GM19395 (cell line): ENCODE measurements around the gene FOXN3.

Experiments used
- ATAC-seq: cut with Tn5 transposase; IDR thresholded peaks from one replicate; pipeline ENCODE4 v1.9.1; 2021; ENCODE audit warnings: mild to moderate bottlenecking, moderate library complexity; ENCODE audit not compliant: unreplicated experiment

Gene FOXN3

DNA sequence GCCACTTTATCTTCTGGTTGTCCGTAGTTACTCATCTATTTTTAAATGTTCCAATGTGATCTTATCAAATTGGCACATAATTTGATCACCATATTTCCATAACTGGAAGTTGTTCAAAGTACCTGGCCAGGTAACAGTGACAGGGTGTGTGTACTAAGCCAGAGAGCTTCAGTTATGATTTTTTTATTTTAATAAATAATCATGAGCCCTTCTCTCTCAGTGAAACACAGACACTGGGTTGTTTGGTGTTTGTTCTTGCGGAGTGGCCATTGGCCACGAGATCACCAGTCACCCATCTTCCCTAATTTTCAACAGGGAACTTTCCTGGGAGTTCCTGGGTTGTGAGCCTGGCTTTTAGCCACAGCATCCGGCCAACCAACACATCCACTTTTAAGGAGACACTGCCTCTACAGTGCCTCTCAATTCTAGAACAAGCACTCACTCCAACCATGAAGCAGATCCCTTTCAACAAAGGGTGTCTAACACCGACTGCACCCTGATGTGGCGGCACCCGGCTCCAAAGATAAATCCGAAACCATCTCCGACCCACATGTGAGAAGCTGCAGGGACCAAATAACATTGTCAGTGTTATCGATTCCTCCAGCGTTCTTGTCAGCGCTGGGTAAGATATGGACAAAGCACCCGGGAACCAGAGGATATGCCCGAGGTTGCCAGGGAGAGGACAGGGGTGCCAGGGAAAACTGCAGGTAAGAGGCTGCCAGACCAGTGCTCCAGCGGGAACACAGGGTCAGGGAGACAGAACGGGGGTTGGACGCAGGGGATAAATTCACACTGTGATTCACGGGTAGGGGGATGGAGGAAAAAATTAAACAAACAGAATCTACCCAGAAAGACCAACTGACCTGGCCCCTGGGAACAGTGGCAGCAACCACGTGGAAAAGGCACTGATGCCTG, 49.9 kb downstream of the FOXN3 start:
- ATAC-seq, result no peak

DNA sequence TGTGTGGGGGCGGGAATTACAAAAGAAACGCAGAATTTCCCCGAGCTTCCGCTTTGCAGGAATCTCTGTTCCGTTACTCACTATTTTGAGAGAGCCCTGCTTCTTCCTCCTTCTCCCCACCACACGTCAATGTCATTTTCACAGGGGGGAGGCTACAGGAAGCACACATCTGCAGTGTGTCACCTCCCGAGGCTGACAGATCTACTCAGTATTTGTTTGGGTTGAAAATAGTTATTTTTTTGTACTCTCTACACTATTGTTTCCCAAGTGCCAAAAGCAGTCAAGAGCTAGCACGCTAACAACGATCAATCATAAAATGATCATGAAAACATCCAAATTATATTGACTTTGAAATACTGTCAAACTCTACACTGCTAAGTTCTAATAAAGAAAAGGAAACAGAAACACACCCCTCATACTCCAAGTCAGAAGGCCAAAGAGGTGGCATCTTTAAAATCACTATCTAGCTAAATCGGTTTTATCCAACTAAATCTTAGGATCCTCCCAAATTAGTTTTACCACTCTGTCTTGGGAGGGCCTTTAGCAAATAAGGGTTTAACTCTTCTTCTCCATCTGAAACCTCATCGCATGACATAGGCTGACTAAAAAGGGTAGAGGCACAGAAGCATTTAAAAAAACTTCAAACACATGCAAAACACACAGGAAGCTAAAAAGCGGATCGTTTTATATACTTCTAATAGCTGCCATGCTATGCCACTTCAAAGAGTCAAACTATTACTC, 51.8 kb downstream of the FOXN3 start:
- peak; percentile 97 for ATAC-seq

DNA sequence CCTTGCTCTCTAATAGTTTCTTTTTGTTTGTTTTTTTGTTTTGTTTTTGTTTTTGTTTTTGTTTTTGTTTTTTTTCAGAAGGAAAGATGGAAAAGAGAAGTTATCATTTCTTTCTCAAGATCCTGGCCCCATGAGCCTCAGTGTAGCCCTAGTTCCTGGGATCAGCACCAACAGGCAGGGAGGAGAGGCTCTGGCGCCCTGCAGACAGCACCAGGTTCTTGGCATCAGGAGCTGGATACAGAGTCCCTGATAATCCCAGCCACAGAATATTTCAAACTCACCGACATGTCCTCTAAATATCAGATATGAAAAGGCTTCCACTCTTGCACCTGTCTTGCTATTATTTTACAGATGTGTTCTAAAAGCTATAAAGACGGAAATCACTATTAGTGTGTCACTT, 52.7 kb downstream of the FOXN3 start:
- no peak for ATAC-seq

DNA sequence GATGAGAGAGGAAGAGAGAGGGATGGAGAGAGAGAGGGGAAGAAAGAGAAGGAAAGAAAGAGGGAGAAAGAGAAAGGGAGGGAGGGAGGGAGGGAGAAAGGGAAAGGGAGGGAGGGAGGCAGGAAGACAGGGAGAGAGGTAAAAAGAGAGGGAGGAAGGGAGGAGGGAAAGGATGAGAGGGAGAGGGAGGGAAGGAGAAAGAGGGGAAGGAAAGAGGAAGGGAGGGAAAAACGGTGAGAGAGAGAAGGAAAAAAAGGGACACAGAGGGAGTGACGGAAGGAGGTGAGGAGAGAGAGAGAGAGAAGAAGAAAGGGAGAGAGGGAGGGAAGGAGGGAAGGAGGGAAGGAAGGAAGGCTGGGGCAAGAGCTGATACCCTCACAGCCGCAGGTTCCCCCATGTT, 56.8 kb downstream of the FOXN3 start:
- no peak for ATAC-seq

DNA sequence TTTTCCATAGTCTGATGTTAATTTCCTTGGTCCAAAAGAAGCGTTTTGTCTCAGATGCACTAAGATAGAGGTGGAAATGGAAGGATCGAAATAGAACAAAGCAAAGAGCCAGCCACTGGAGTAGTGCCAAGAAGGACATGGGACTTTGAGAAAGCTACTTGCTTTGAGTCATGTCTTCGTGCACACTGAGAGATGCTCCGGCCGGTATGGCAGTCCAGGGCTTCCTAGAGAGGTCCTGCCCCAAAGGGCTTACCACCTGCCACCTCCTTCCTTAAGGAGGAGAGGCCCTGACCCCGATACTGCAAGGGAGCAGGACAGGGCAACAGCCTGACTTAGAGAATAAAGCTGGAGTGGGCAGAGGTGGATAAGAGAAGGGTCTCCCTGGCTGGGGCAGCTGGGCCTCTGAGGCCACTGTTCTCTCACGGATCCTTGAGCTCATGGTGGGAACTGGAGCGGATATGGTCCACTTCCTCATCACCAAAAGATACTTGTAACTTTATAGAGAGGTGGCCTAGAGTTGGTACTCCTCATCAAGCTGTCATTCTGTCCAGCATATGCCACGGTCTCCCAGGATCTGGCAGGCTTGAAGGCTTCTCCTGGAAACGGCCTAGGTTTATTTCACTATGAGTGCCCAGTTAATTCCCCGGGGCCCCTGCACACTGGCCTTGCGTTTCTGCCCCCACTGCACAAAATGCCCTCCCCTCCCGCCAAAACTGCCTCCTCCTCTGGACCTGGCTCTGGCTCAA, 57.4 kb downstream of the FOXN3 start:
- no peak for ATAC-seq

DNA sequence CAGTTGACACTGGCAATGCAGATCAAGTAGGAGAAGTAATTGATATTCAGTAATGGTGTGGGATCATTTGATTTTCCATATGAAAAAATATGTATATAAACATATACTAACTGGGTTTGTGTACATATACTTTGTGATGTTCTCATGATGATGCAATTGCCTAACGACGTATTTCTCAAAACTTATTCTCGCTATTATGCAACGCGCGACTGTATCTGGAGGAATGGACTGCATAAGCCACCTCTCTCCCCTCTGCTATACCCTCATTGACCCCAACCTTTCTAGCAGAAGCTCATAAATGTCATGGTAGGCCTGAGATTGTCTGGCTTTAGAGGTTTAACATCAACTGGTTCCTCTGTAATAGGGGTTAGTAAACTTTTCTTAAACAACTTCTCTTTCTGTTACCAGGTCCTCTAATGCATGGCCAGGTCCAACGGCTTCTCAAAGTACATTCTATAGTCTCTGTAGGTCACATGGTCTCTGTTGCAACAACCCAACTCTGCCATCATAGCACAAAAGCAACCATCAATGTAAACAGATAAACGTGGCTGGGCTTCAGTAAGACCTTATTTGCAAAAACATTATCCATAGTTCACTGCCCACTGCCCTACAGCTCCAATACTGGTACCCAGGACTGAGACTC, 59.3 kb downstream of the FOXN3 start:
- ATAC-seq, result no peak

DNA sequence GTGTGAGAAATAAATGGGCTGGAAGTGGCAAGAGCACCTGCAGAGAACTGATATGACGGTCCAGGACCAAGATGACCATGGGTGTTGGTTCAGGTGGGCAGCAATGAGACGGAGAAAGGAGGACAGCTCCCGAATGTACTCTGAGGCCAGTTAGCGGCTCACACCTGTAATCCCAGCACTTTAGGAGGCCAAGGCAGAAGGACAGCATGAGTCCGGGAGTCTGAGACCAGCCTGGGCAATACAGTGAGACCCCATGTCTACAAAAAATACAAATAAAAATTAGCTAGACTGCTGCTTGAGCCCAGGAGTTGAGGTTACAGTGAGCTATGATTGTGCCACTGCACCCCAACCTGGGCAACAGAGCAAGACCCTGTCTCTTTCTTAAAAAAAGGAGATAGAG, 60.1 kb downstream of the FOXN3 start:
- ATAC-seq, result no peak

DNA sequence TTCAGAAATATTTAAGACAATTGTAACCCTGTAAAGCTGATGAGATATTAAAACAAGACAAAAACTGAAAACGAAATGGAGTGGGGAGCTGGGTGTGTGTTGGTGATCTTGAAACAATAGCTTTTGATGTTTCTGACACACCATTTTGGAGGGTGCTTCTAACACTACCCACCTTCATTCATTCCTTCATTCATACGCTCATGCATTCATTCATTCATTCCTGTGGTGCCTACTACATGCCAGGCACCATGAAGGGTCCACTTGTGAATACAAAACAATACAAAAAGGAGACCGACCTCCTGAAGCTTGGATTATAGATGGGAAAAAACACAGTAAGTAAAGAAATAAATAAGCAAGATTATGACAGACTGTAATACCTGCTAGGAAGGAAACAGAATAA, 60.5 kb downstream of the FOXN3 start:
- ATAC-seq, result no peak

DNA sequence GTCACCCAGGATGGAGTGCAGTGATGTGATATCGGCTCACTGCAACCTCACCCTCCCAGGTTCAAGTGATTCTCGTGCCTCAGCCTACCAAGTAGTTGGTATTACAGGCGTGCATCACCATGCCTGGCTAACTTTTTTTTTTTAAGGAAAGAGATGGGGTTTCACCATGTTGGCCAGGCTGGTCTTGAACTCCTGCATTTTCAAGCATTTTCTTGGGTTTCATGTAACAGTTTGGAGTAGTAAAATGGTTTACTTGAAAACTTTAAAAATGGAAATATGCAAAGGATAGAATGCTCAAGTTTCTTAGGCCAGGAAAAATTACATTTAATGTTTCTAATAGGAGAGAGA, 63.3 kb downstream of the FOXN3 start:
- no peak for ATAC-seq

DNA sequence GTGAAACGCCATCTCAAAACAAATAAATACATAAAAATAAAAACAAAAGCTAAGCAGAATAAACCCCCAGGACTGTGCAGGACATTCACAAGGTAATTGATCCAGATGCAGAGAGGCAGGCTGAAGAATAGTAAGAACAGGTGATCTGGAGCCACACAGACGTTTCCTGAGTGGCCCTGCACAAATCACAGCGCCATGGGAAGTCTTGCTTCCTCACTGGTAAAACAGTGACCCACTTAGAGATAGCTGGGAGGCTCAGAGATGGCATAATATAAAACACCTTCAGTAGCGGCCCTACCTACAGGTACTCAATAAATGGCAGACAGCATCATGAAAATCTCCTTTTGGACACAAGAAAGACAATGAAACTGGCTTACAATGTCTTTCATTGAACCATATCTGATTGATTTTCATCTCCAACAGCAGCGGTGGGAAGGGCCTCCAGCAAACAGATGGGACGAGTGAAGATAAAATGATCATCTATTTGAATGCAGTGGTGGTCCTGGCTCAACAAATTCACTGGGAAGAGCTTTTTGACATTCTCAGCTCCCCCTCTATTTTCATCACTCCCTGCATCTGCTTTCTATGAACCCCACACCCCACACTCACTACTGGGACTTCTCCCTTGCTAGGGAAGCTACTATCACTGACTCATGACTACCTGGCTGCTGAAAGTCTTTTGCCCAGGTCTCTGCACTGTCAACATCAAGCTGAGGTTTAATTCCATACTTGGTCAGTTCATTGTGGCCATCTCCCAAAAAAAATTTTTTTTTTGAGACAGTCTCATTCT, 63.9 kb downstream of the FOXN3 start:
- ATAC-seq, result no peak

DNA sequence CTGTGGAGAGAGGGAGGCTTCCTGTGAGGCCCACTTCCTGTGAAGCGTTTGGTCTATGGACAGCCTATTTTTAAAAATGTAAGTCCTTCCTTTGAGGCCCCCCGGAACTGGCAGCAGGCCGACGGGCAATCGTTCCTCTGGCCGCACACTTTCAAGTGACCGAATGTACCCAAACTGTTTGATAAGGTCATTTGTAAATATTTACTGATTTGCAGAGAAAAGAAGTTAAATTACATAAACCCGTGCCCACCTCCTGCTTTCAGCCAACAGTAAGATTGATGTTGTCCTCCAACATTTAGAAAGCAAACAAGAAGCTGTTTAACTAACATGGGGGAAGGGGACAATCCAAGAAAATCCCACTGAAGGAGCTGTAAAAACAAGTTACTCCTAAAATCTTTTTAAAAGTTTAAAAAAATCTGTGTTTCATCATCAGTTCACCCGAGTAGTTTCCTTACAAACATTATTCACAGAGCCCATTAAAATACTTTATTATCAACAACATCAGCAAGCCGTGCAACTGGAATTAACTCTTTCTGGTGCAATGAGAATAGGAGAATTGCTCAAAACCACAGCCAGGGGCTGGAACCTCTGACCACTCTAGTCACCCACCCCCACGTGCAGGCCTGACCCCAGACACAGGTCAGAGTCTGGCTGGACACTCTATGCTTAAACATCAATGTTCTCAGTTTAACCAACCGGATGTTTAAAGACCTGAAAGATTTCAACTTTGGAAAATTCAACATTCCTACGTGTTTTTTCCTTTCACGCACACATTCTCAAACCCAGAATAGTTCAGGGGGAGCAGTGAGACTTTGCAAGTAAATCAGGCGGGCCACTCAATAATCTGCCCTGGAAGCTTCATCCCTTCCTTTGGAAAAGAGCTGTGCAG, 65.3 kb downstream of the FOXN3 start:
- peak; percentile 76 for ATAC-seq

DNA sequence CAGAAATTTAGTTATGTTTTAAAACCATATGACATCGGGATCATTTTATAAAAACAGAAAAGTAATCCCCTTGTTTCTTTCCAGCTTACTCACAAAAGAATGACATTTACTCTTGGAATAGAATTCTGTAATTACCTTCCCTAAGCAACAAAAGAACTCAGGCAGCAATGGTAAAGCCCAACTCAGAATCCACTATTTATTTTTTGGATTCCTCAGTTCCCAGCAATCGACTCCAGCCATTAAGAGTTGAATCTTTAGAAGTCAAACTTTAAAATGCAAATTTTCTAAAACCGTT, 65.9 kb downstream of the FOXN3 start:
- no peak for ATAC-seq

DNA sequence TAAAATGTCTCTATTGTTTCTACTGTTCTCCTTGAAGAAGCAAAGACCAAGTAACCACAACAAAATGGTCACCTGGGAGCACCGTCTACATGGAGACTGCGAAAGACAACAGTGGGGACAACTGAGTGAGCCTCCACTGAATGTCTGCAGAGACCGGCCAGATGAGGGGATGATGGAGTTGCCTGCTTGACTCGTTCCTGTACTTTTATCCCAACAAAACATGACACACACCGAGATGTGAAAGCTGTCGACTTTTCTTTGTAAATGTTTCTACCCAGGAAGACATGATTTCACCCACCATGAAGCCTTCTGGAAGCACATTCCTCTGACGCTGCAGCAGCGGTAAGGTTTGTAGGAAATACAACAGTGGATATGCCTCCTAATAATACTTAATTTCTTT, 66.9 kb downstream of the FOXN3 start:
- no peak for ATAC-seq

DNA sequence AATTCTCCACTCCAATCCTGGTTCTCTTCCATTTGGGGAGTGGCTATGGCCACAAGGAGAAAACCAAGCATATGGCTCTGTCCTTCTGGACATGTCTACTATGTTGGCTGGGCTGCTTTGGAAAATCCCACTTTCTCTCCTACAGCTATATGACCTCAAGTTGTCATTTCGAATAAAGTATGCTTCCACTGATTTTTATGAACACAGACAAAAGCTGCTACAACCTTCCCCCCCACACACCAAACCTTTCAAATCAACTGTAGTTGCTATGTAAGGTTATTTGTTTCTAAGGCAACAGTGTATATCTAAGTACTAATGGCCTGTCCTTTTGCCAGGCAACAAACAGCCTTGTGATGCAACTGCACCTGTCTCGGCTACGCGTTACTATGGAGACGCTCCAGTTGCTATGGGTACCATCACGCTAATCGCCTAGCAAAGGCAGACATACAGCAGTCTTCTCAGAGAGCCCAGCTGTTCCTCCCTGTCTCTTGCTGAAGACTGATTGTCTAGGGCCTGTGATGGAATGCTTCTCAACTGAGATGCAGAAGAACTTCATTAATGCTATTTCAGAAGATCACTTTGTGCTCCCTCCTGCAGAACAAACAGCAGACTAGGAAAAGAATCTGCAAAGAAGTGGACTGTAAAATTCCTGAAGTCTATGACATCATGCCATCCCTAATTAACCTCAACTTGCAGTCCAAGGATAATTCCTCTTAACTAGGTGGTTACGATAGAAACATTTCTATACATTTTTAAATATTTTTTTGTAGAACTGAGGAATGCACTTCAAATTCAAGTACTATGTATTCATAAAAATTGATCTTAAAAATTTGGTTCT, 67.6 kb downstream of the FOXN3 start:
- ATAC-seq, result no peak

DNA sequence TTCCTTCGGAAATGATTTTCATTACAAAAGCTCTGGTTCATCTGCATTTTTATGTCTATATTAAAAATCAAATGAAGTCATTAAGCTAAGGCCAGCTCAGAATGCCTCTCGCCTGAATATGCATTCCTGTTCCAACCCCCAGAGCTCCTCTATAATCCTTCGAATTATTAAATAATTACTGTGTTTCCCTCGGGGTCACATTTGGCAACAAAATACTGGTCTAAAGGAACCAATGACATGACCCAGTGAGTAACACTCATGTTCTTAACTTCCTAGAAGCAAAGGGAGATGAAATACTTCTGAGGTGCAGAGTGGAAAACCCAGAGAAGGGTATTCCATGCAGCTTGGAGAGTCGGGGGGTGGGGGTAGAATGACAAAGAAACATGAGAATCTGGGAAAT, 68.3 kb downstream of the FOXN3 start:
- no peak for ATAC-seq

DNA sequence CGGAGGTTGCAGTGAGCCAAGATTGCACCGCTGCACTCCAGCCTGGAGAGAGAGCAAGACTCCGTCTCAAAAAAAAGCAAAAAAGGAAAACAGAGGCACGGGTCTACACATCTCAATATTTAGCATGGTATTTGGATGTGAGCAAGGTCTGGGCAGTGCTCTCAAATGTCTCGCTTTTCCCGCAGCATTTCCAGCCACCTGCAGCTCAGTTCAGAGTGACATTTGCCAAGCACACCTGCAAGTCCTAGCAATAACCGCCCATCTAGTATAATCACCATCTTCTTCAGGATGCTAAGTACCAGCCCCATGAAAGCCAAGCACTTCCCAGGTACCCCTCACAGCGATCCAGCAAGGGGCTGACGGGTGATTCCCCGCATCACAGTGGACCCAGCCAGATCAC, 69.1 kb downstream of the FOXN3 start:
- no peak for ATAC-seq

DNA sequence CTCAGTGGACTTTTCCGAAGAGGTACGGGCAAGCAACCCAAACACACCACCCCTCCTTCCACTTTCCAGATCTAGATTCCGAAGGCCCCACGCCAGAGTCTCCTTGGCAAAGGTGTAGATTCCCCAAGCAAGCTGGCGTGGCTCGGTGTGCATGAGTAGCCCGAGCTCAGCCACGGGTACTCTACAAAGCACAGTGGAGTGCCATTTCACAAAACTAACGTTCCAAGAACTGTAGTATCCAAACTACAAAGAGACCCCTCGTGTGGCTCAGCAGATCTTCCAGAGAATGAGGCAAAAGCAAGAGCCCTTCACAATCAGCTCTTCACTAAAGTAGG, 72.1 kb downstream of the FOXN3 start:
- ATAC-seq, result no peak

DNA sequence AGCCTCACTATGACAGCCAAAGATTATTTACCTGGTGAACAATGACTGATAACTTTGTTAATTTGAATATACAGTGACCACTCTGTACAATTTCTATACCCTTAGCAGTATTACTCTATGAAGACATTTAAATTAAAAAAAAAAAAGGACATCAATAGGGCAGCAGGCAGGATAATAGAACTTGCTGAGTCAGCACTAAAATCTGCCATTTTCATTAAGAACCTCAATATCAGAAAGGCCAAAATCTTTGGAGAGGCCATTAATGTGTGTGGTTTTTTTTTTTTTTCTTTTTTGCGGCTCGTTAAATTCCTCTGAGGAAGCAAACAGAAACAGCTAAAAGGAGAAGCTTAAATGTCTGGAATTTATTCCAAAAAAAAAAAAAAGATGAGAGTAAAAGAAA, 73.7 kb downstream of the FOXN3 start:
- ATAC-seq, result no peak

DNA sequence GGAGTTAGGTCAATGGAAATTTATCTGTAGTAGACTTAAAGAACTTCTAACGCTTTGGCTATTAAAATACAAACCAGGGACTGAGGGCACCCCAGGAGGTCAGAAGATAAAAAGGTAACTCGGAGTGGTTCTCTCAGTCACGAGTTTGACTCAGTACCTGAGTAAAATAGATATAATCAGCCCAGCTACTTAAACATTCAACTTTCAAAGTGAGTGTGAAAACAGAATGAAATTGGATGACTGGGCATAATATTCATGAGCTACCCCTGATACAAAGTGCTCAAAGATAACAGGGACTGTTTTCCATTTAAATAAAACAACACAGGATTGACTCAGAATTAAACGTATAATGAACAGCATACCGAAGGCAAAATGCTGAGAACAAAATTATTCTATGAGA, 75.0 kb downstream of the FOXN3 start:
- no peak for ATAC-seq
